Activated CD8-positive, alpha-beta memory T cell treated with anti-CD3 and anti-CD28 coated beads for 4 hours (primary cell): ENCODE data around the gene SLC24A4.

Source experiments
- DNase-seq, 2 donors: peaks; one replicate each; pipeline ENCODE4 v3.0.0-alpha.2; 2020; ENCODE audit warnings: low read depth in 2 of 2

Gene SLC24A4, protein sequence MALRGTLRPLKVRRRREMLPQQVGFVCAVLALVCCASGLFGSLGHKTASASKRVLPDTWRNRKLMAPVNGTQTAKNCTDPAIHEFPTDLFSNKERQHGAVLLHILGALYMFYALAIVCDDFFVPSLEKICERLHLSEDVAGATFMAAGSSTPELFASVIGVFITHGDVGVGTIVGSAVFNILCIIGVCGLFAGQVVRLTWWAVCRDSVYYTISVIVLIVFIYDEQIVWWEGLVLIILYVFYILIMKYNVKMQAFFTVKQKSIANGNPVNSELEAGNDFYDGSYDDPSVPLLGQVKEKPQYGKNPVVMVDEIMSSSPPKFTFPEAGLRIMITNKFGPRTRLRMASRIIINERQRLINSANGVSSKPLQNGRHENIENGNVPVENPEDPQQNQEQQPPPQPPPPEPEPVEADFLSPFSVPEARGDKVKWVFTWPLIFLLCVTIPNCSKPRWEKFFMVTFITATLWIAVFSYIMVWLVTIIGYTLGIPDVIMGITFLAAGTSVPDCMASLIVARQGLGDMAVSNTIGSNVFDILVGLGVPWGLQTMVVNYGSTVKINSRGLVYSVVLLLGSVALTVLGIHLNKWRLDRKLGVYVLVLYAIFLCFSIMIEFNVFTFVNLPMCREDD

DNA sequence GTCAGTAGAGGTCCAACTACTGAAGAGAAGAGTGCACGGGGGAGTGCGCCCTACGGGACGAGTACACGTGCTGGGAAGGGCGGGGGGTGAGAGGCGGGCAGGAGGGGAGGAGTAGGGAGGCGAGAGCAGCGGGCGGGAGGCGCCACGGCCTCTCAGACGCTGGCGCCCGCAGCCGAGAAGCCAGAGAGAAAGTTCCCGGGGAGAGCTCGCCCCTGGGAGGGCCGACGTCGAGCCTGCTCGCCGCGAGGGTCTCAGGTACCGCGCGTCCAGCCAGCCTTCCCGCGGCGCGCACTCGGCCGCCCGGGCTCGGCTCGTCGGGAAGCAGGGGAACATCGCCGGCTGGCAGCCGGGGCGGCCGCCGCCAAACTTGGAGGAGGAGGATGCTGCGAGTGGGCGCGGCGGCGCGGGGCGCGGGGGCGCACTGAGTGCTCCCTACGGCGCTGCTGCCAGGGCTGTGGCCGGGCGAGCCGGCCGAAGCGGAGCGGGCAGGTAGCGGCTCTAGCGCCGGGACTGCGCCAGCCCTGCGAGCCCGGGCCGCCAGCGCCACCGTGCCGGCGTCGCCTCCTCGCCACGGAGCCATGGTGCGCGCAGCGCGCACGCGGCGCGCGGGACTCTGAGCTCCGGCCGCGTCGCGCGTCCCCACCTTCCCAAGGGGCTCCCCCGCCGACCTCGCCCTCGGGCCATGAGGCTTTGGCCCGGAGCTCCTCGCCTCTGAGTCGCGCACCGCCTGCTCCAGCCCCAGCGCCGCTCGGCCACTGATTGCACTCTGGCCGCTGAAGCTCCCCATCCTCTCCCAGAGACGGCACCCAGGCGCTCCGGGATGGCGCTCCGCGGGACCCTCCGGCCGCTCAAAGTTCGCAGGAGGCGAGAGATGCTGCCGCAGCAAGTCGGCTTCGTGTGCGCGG is at the start of gene SLC24A4:
Gene SLC24A4 (plus strand): TSS at position 155 of the 905 bp plus-strand sequence. CDS start 666 bp downstream, at position 821.
- DNase-seq = no peak

DNA sequence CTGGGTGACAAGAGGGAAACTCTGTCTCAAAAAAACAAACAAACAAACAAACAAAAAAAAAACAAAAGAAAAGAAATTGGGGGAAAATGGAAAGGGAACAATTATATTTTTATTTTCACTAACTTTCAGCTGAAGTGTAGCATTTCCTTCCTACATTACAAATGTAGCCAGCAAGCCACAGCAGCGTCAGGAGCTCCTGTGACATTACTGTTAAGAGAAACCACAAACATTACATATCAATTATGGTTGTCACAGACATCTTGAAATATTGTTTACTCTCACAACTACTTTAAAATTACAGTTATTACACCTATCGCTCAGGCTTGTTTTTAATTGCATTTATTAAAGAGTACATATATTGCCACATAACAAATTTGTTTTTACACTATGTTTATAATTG is 49.8 kb upstream of the SLC24A4 start:
- no peak for DNase-seq

DNA sequence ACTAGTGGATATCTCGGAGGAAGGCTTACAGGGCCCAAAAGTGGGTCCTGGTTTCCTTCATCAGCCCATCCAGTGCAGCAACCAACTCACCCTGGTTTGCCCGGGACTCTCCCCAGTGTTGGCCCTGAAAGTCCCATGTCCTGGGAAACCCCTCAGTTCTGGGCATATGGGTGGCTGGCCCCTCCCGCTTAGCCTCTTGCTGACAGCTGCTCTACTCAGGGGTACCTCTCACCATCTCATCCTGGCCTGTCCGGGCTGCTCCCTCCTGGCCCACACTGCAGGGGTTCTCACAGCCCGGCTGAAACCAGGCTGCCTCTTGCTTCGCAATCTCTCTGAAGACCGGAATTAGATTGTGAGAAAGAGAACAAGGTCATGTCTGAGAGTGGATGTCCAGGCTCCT is 48.9 kb upstream of the SLC24A4 start:
- DNase-seq = no peak

DNA sequence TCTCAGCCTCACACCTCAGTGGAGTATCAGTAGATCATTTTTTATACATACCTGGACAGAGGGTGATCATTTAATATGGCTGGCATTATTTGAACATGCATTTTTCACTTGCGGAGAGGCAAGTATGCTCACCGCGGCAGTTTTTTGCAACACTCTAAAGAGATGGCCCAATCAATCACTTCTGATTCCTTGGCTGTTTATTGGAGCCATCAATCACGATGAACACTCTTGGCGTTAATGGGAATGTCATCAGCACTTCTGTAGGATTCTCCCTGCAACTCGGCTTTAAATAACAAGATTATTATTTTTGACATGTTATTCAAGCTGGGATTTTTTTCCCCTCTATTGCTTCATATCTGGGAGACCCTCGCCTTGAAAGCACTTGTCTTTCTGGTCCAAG is 46.9 kb upstream of the SLC24A4 start:
- DNase-seq = no peak

DNA sequence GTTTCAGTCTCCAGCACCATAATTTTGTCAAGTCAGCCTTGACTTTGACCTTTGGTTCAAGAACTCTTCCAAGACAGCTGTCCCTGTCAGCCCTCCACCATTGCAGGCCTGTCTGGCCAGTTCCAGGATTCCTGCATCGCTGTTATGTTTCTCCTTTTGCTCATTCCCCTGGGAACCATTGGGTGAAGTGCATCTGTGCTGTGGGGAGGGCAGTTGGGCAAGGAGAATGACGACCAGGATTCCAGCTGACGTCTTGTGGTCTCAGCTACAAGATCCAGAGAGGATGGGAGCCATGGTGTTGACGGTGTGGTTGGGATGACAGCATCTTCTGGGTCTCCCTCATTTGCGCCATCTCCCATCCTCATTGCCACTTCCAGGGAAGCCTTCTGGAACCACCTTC is 45.9 kb upstream of the SLC24A4 start:
- DNase-seq = no peak

DNA sequence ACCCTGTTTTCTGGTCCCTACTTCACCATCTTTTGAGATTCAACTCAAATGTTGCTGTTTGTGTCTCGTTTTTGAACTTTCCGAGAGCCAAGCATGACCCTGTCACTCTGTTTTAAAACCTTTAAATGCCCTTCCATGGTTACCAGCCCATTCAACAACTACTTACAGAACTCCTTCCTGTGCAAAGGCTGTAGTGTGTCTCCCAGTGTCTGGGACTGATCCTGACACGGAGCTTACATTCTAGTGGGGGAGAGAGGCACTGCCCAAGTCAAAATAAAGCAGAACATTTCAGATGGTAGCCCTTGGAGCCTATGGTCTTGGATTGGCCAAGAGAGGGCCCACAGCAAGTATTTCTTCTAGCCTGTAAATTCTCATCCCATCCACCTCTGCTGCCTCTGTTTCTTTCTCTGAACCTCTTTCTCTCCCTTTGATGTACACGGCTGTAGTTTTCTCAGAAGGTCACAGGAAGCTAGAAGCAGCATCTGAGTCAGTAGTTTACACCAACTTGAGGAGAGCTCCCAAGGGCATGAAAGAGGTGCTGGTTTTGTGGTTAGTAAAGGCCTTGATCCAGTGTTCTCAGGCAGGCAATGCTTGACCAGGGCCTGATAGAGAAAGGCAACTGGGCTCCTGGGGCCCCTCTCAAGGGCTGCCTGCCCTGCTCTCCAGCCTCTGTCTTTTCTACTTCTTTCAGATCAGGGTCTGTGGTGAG is 42.3 kb upstream of the SLC24A4 start:
- no peak for DNase-seq

DNA sequence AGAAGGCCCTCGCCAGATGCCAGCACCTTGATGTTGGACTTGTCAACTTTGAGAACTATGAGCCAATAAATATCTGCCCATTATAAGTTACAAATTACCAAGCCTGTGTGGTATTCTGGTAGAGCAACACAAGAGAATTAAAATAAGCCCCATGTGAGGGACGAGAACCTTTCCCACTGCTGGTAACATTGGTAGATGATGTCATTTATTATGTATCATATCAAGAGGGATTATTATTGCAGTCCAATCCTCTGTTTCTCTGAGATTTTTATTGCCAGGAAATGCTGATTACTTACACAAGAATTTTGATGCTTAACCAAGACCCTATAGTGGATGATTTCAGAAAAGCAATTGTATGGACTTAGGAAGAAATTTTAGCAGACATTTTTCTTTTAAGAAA is 40.3 kb upstream of the SLC24A4 start:
- DNase-seq = no peak

DNA sequence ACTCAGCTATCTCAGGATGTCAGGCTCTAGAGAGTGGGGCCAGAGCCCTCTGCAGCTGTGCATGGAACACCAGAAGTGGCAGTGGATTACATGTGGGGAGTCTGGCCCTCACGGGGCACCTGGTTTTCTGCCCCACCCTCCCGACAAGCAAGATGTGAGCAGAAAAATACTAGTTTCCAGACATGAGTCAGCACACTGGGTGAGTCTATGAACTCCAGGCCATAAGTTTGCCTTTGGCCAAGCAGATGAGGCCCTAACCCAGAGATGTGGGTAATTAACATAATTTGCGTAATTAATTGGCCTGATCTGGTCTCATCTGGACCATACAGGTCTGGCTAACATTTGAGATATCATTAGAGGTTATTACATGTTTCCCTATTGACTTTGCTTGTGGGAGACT is 37.7 kb upstream of the SLC24A4 start:
- no peak for DNase-seq

DNA sequence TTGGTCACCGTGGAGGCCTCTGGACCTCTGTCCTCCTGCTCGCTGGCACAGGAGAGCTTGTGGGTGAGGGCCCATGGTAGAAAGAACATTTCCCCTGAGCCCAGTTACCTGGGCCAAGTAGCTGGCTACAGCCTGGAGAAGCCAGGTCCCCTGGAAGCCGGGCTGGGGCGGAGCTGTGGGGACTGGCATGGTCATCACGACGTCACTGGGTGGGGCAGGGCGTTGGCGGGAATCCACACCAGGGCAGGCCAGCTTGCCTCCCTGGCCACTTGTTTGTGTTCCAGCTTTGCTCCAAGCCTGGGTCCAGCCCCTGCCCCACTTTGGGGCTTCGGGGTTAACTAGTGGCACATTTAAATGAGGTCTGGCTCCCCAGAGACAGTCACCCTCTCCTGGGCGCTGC is 35.0 kb upstream of the SLC24A4 start:
- no peak for DNase-seq

DNA sequence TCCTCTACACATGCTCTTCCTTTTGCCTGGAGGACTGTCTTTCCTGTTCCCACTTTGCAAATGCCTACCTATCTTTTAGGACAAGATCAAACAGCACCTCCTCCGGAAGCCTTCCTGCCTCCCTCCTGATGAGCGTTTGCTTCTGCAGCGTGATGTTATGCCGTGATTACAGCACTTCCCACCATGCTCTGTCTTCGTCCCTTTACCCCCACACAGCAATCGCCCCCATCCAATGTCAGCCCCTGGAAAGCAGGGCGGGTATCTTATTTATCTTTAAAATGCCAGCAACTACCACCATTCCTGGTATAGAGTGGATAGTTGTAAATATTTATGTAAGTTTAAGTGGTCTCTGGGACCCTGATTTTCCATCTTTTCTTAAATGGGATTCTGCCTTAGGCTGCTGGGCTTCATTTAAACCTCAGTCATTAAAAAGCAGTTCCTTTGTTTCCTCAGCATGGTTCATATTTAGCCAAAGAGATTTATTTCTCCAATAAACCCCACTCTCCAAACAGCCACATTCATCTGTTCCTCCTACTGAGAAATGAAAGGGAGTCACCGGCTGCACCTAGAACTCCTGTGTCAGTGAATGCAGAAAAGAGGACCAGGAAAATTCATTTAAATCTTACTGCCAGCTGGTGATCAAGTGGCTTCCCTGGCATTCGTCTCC is 33.8 kb upstream of the SLC24A4 start:
- no peak for DNase-seq

DNA sequence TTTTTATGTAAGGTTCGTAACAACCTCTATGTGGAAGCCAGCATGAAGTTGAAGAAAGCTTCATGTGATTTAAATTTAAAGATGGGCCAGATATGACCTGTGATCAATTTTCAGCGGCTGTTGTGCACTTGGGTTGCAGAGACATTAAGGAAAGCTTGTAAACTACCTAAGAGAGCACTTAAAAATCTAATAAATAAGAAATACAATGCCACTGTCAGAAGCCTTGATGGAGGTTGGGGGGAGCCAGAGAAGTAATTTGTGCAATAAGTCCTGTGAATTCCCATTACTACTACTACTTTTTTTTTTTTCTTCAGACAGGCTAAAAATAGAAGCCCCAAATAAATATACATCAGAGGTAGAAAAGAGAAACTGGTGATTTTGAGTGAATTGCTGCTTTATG is 30.3 kb upstream of the SLC24A4 start:
- DNase-seq = no peak

DNA sequence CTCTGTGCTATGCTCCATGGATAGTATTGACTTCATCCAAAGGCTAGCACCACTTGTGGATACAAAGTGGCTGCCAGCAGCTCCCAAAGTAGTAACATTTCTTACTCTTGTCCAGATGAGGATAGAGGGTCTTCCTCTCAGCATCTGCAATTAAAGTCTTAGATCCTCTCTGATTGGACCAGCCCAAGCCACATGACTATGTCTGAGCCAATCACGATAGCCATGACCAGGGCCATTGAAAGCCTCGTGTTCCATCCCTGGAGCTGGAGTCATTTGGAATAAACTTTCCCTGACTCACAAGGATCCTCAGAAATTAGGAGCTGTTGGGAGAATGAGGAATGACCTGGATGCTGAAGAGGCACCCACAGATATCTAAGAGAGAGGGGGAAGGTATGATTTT is 28.5 kb upstream of the SLC24A4 start:
- DNase-seq = no peak

DNA sequence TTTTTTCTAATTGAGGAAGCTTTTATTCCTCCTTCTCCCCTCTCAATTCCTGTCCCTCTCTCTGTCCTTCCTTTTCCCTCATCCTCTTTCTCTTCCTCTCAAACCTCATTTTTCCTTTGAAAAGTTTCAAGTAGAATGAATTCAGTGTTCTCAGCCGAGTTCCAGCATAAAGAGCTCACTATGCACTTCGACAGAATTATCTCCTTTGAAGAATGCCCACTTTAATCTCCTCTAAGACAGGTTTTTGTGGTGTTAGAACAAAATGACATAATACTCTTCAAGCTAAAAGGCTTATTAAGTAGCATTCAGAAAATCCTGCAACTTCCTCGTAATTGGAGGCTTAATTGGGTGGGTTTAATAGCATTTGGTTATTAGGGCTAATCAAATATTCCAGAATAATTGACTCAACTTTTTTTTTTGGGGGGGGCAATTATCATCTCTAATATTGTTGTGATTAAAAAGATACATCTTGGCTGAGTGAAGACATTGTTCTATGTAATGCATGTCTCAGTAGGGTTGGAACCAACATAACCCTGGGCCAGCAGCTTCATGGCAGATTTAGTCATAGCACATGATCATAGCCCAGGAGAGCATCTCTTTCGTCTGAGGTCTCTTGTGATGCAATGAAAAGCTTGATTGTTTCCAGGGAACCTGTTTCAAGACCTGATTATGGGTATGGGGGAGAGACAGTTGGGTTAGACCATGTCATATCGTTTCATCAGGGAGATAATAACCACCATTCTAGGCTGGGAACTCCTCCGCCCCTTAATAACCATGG is 25.0 kb upstream of the SLC24A4 start:
- no peak for DNase-seq

DNA sequence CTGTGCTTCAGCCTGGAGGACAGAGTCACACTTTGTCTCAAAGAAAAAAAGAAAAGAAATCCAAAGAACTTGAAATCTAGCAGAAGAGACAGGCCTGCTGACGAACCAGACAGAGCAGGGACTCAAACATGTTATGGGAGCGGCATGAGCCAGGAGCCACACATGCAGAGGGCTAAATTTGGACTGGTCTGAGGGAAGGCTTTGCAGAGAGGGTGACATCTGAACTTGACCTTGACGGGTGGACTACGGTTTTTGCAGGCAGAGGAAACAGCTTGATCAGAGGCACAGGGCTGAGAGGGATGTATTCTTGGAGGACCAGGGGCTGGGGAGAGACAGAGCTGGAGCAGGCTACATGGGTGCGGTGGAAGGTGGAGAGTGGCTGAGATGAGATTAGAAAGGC is 20.5 kb upstream of the SLC24A4 start:
- DNase-seq = no peak

DNA sequence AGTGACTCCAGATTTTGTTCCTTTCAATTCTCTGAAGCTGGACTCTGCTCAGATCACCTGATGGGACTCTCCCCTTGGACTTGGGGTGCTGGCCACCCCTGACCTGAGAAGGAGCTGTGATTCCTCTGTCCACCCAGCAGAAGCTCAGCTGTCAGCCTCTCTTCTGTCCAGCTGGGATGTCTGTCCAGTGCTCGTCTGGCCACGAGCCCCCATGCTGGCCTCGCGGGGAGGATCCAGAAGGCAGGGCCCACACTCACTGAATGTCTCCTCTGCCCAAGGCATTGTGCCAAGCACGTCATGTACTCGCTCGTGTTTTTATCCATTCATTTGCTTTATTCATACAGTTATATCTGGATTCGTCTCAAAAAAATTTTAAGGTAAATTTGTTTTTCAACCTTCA is 14.2 kb upstream of the SLC24A4 start:
- DNase-seq = no peak

DNA sequence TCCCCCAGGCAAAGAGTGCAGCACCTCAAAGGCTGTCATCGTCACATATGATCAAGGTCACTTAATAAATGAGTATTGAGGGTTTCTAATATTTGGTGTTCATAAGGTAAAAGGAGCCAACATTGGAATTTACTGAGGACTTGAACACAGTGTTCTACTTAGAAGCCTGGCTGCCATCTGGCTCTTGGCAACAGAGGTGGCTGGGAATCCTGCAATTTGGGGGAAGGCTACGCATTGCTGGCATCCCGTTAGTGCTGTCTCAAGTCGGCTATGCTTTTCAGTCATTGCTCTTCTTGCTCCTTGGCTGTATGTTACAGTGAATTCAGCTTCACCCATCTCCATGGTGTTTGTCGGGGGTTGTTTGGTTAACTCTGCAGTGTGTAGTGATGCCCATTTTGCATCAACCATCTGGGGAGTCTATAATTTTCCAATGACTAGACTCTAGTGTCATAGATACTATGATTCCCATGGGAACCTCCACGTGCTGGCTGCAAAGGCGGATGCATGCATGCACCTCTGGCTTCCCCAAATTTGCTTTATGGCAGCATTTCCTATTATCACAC is 12.9 kb upstream of the SLC24A4 start:
- DNase-seq = no peak

DNA sequence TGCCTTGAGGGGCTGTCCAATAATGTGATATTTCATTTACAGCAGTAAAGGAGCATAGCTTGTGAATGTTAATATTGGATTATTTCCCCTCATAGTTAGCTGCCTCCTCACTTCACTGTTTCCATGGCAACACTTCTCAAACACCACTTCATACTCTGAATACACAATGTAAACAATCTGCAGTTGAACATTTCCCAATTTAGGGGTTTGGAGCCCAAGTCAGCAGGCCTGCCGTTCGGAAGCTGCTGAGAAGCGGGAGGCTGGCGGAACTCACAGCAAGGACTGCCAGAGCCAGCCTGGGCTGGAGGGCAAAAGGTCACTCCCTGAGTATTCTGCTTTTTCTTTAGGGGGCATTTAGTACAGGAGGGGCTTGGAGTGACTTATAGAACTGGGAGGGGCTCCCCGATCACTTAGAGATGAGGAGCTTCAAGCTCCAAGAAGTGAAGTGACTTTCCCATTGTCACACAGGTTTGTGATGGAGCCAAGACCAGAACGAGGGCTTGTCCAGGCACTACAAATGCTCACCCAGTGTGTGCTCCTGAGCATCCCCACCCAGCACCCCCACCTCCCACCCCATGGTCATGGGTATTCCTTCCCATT is 12.1 kb upstream of the SLC24A4 start:
- DNase-seq = no peak

DNA sequence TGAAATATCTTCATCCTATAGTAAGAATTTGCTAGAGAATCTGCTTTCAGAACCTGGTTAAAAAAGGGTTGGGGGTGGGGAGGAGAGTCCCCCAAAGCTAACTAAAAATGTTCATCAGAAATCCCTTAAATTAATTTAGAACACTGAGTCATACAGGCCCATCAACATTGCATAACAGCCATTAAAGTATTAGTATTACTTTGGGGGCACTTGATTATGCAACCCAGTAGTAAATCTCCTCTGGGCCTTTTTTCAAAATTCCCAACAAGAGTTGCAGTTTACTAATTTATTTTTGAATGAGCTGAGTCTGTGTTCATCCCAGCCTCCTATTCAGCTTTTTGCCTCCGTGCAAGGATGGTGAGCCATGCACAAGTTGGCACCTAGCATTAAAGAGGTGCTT is 8.8 kb upstream of the SLC24A4 start:
- no peak for DNase-seq

DNA sequence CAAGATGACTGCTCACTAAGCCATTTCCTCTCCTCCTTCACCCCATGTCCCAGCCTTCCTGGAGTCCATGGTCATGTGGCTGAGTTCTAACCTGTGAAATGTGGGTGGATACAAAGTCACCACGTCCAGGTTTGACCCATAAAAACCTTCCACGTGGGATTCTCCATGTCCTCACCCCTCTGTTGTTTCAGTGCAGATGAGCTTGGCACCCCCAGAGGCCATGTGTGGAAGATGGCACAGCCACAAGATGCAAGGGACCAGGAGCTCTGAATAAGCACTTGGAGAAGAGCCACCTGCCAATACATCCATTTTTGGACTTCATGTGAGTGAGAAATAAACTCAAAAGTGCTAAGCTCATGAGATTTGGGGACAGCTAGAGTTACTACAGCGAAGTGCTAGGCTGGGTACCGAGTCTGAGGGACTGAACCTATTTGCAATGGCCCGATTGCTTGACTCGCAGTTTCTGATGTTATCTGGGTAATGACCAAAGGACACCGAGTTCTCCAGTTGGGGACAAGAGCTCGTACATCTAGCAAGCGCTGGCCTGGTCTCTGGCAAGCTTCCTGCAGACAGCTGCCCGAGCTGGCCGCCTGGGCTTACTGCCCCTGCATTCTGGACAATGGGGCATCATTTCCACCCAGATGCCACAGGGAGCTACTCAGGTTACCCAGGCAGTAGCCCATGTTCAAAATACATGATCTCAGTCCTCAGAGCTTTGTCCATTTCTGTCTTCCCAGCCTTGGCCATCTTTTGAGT is 7.7 kb upstream of the SLC24A4 start:
- no peak for DNase-seq
